Liver (tissue), 9 donors: ENCODE measurements around the gene AK5. TPM values are rescaled to one million over a fixed set of nuclear protein-coding genes. Genes with fewer than 3 reads are reported as not detected.

Source experiments
- DNase-seq: peaks from one replicate; pipeline ENCODE4 v3.0.0-alpha.2; 2017; ENCODE audit warnings: low spot score
- H3K27ac ChIP-seq, 2 donors: one replicate each; pipeline ENCODE4 v1.7.0; 2013; ENCODE audit warnings: inconsistent platforms in 2 of 2, low read length in 2 of 2, control low read depth in 1 of 2, low read depth in 1 of 2, mild to moderate bottlenecking in 1 of 2
- H3K27me3 ChIP-seq, 4 donors: one replicate each; pipeline versions ENCODE4 v1.6.1 to v1.7.0; 2013; ENCODE audit warnings: low read length in 3 of 4, inconsistent platforms in 1 of 4, mild to moderate bottlenecking in 1 of 4, moderate library complexity in 1 of 4; ENCODE audit not compliant: control insufficient read depth in 4 of 4, insufficient read depth in 4 of 4
- H3K36me3 ChIP-seq, 4 donors: one replicate each; pipeline versions ENCODE4 v1.6.1 to v1.7.0; 2013; ENCODE audit warnings: low read length in 3 of 4, mild to moderate bottlenecking in 3 of 4, low read depth in 1 of 4, moderate library complexity in 1 of 4; ENCODE audit not compliant: control insufficient read depth in 4 of 4, insufficient read depth in 3 of 4
- H3K4me1 ChIP-seq, 4 donors: one replicate each; pipeline versions ENCODE4 v1.6.1 to v1.7.0; 2013; ENCODE audit warnings: low read length in 3 of 4, mild to moderate bottlenecking in 3 of 4, moderate library complexity in 1 of 4; ENCODE audit not compliant: control insufficient read depth in 4 of 4, insufficient read depth in 4 of 4
- H3K4me3 ChIP-seq, 3 donors: one replicate each; pipeline versions ENCODE4 v1.6.1 to v1.7.0; 2013; ENCODE audit warnings: low read length in 3 of 3, control low read depth in 1 of 3, low read depth in 1 of 3, mild to moderate bottlenecking in 1 of 3
- H3K9ac ChIP-seq, 2 donors: one replicate each; pipeline ENCODE4 v1.7.0; 2013; ENCODE audit warnings: low read length in 2 of 2, mild to moderate bottlenecking in 2 of 2, moderate library complexity in 2 of 2, control low read depth in 1 of 2, low read depth in 1 of 2
- H3K9me3 ChIP-seq, 4 donors: one replicate each; pipeline versions ENCODE4 v1.6.1 to v1.7.0; 2013; ENCODE audit warnings: low read length in 3 of 4; ENCODE audit not compliant: control insufficient read depth in 4 of 4
- ATF3 ChIP-seq: IDR thresholded peaks from 2 replicates; pipeline ENCODE4 v1.6.1; 2016; ENCODE audit warnings: antibody characterized with exemption
- CTCF ChIP-seq: fragments of 150-350 bp; IDR thresholded peaks from 2 replicates; pipeline ENCODE4 v1.5.1; 2017; ENCODE audit warnings: improper control_type of control experiment, low read depth, low read length; ENCODE audit not compliant: missing input control
- EGR1 ChIP-seq, 2 donors: IDR thresholded peaks; 2 replicates each; pipeline ENCODE4 v1.6.1; 2016 to 2018; ENCODE audit warnings: antibody characterized with exemption in 2 of 2, low read depth in 2 of 2
- FOXA1 ChIP-seq: IDR thresholded peaks from 2 replicates; pipeline ENCODE4 v1.6.1; 2016; ENCODE audit warnings: antibody characterized with exemption
- FOXA2 ChIP-seq: IDR thresholded peaks from 2 replicates; pipeline ENCODE4 v1.6.1; 2016; ENCODE audit warnings: antibody characterized with exemption
- GABPA ChIP-seq, 2 donors: IDR thresholded peaks in 1 of 2; conservative IDR thresholded peaks in 1 of 2; 2 replicates each; pipeline ENCODE4 v1.6.1; 2016; ENCODE audit warnings: antibody characterized with exemption in 2 of 2, mild to moderate bottlenecking in 1 of 2, moderate library complexity in 1 of 2
- HNF4A ChIP-seq, 2 donors: conservative IDR thresholded peaks; 2 replicates each; pipeline ENCODE4 v1.6.1; 2016; ENCODE audit warnings: antibody characterized with exemption in 2 of 2, mild to moderate bottlenecking in 2 of 2
- HNF4G ChIP-seq: IDR thresholded peaks from 2 replicates; pipeline ENCODE4 v1.6.1; 2016; ENCODE audit warnings: antibody characterized with exemption
- JUND ChIP-seq, 2 donors: IDR thresholded peaks; 2 replicates each; pipeline ENCODE4 v1.6.1; 2016; ENCODE audit warnings: antibody characterized with exemption in 2 of 2
- MAX ChIP-seq: IDR thresholded peaks from 2 replicates; pipeline ENCODE4 v1.6.1; 2016; ENCODE audit warnings: antibody characterized with exemption
- NR2F2 ChIP-seq: IDR thresholded peaks from 2 replicates; pipeline ENCODE4 v1.6.1; 2016; ENCODE audit warnings: antibody characterized with exemption
- RAD21 ChIP-seq, 2 donors: IDR thresholded peaks; 2 replicates each; pipeline ENCODE4 v1.6.1; 2016; ENCODE audit warnings: antibody characterized with exemption in 2 of 2, mild to moderate bottlenecking in 2 of 2
- REST ChIP-seq: IDR thresholded peaks from 2 replicates; pipeline ENCODE4 v1.6.1; 2016; ENCODE audit warnings: antibody characterized with exemption, mild to moderate bottlenecking
- RXRA ChIP-seq, 2 donors: IDR thresholded peaks; 2 replicates each; pipeline ENCODE4 v1.6.1; 2017 to 2018; ENCODE audit warnings: antibody characterized with exemption in 2 of 2, mild to moderate bottlenecking in 1 of 2
- SP1 ChIP-seq: IDR thresholded peaks from 2 replicates; pipeline ENCODE4 v1.6.1; 2018; ENCODE audit warnings: antibody characterized with exemption, mild to moderate bottlenecking
- TAF1 ChIP-seq: conservative IDR thresholded peaks from 2 replicates; pipeline ENCODE4 v1.6.1; 2016; ENCODE audit warnings: antibody characterized with exemption, mild to moderate bottlenecking
- YY1 ChIP-seq: IDR thresholded peaks from 2 replicates; pipeline ENCODE4 v1.6.1; 2016; ENCODE audit warnings: antibody characterized with exemption, mild to moderate bottlenecking
- ZBTB33 ChIP-seq: IDR thresholded peaks from 2 replicates; pipeline ENCODE4 v1.6.1; 2016; ENCODE audit warnings: antibody characterized with exemption
- WGBS: extraction: QIAGEN DNeasy Blood & Tissue Kit; methylation state at CpG from one replicate; pipeline ENCODE4 v1.1.7; 2013; 5-methylcytosine and 5-hydroxymethylcytosine counted together
- polyA plus RNA-seq, 2 donors: library from polyadenylated mRNA; stranded (reverse) in 1 of 2; unstranded in 1 of 2; fragments of 200-250 nt in 1 of 2; fragments of >200 nt in 1 of 2; fragmentation: Nextera tagmentation in 1 of 2; extraction: Ambion mirVana in 1 of 2; gene quantifications; one replicate each; pipeline versions ENCODE4 v1.2.1 to v1.2.3, GENCODE V29; 2013 to 2015
- total RNA-seq, 2 donors: library from RNA; depleted of rRNA; stranded (reverse); fragments of >200 nt; gene quantifications; one replicate each; pipeline ENCODE4 v1.2.3, GENCODE V29; 2014
- donor health status: healthy.
- donor health status: healthy.
- donor health status: healthy.
- donor health status: healthy.
- donor health status: healthy.

AK5 gene
- total and polyA plus RNA-seq, 4 donors = 0.12 to 0.33 (median 0.23) TPM

GRCh38 chr1:77558591-77559164 is 276.9 kb downstream of the AK5 start:
- no peak overlapping the region for H3K9ac ChIP-seq
- no peak for DNase-seq
- H3K27ac ChIP-seq = no peak overlapping the region
- TF ChIP-seq FOXA1 = no peak
- TF ChIP-seq HNF4G = no peak
- no peak for TF ChIP-seq RXRA (IDR thresholded peaks at IDR 0.05)
- TF ChIP-seq ATF3 = no peak
- no peak for TF ChIP-seq SP1
- no peak for TF ChIP-seq JUND (IDR thresholded peaks at IDR 0.05)
- TF ChIP-seq GABPA (IDR thresholded peaks at IDR 0.05 in 1 of 2, conservative IDR thresholded peaks at IDR 0.05 in 1 of 2) = no peak
- TF ChIP-seq NR2F2 = no peak
- no peak for TF ChIP-seq FOXA2
- no peak for TF ChIP-seq HNF4A (conservative IDR thresholded peaks at IDR 0.05)
- TF ChIP-seq YY1 = no peak
- TF ChIP-seq REST = no peak
- no peak for TF ChIP-seq TAF1
- no peak for TF ChIP-seq EGR1 (IDR thresholded peaks at IDR 0.05; ENCODE audit: low read depth in 2 of 2)
- peaks cover 0 to 10% (median 5%) of the 10 kb centered on the region in 4 donors for H3K36me3 ChIP-seq
- H3K4me3 ChIP-seq = no peak overlapping the region
- no peaks in the 10 kb centered on the region for H3K27me3 ChIP-seq
- WGBS = 95% methylated on average over 5 of the region's 5 CpGs
- no peaks in the 10 kb centered on the region for H3K9me3 ChIP-seq
- no peaks in the 10 kb centered on the region for H3K4me1 ChIP-seq

GRCh38 chr1:77560741-77561140 is 278.9 kb downstream of the AK5 start:
- Histone ChIP-seq H3K4me1 (no peaks in the 10 kb centered on the region), H3K9ac (no peak overlapping the region), H3K27me3 (no peaks in the 10 kb centered on the region), H3K36me3 (peaks cover 4 to 21% (median 13%) of the 10 kb centered on the region in 4 donors), H3K27ac (no peak overlapping the region), H3K4me3 (no peak overlapping the region), H3K9me3 (no peaks in the 10 kb centered on the region)
- DNase-seq = no peak
- 94% methylated on average over 5 of the region's 5 CpGs for WGBS
- TF ChIP-seq RAD21 (IDR thresholded peaks at IDR 0.05) = no peak
- no peak for TF ChIP-seq NR2F2
- no peak for TF ChIP-seq RXRA (IDR thresholded peaks at IDR 0.05)
- TF ChIP-seq GABPA (IDR thresholded peaks at IDR 0.05 in 1 of 2, conservative IDR thresholded peaks at IDR 0.05 in 1 of 2) = no peak
- no peak for TF ChIP-seq ZBTB33
- TF ChIP-seq EGR1 (IDR thresholded peaks at IDR 0.05; ENCODE audit: low read depth in 2 of 2) = no peak
- TF ChIP-seq SP1 = no peak
- no peak for TF ChIP-seq MAX
- no peak for TF ChIP-seq FOXA1
- no peak for TF ChIP-seq CTCF
- TF ChIP-seq YY1 = no peak
- TF ChIP-seq REST = no peak
- no peak for TF ChIP-seq ATF3
- TF ChIP-seq HNF4G = no peak
